H1 (cell line): ENCODE measurements around the gene SNX27. TPM values are rescaled to one million over a fixed set of nuclear protein-coding genes. Genes with fewer than 3 reads are reported as not detected.

ENCODE experiments used
- CTCF ChIA-PET: fragments of 300-600 bp; sonication (Branson Sonifier 250); formaldehyde crosslinking; loops from one replicate; lab custom pipeline; 2021; ENCODE audit not compliant: partially characterized antibody; lab: Charles Lee
- POLR2A ChIA-PET: fragments of 300-600 bp; sonication (Branson Sonifier 250); formaldehyde crosslinking; loops from one replicate; lab custom pipeline; 2021; ENCODE audit warnings: inconsistent platforms; ENCODE audit not compliant: partially characterized antibody; lab: Charles Lee
- DNase-seq, 2 experiments: peaks; one replicate each; pipeline versions ENCODE4 v3.0.0 to v3.0.0-alpha.2; 2010 to 2022; ENCODE audit warnings: low spot score in 2 of 2, low read depth in 1 of 2, mixed read lengths in 1 of 2
- FAIRE-seq: peaks from 2 replicates; lab custom pipeline; 2011; peaks lifted over from hg19 to GRCh38; lab: Jason Lieb, UNC
- H2AFZ ChIP-seq: 2 replicates; pipeline ENCODE4 v1.8.1; 2012; ENCODE audit warnings: low read length, inconsistent platforms
- H2AK5ac ChIP-seq: 2 replicates; pipeline ENCODE4 v1.6.1; 2013; ENCODE audit warnings: low read depth, low read length
- H2BK120ac ChIP-seq: replicated peaks from 2 replicates; pipeline ENCODE3; 2013; ENCODE audit warnings: low read depth, low read length, inconsistent platforms
- H2BK12ac ChIP-seq: 2 replicates; pipeline ENCODE4 v1.6.1; 2013; ENCODE audit warnings: low read depth, low read length
- H2BK15ac ChIP-seq: 2 replicates; pipeline ENCODE4 v1.6.1; 2013; ENCODE audit warnings: low read length
- H2BK20ac ChIP-seq: 2 replicates; pipeline ENCODE4 v1.6.1; 2013; ENCODE audit warnings: low read length
- H2BK5ac ChIP-seq: 2 replicates; pipeline ENCODE4 v1.6.1; 2013; ENCODE audit warnings: low read depth, low read length
- H3K14ac ChIP-seq: 2 replicates; pipeline ENCODE4 v1.6.1; 2013; ENCODE audit warnings: inconsistent platforms; ENCODE audit not compliant: insufficient read length
- H3K18ac ChIP-seq: 2 replicates; pipeline ENCODE4 v1.6.1; 2013; ENCODE audit warnings: low read length; ENCODE audit errors: extremely low read depth
- H3K23ac ChIP-seq: 2 replicates; pipeline ENCODE4 v1.6.1; 2013; ENCODE audit warnings: inconsistent platforms; ENCODE audit not compliant: insufficient read length
- H3K23me2 ChIP-seq: 2 replicates; pipeline ENCODE4 v1.6.1; 2013; ENCODE audit warnings: low read depth, low read length
- H3K27ac ChIP-seq: 2 replicates; pipeline ENCODE4 v1.6.1; 2011; ENCODE audit warnings: low read depth, low read length, inconsistent platforms
- H3K27me3 ChIP-seq, 4 experiments: replicated peaks in 1 of 4; 1 replicate in 1 of 4; 2 replicates in 3 of 4; pipeline versions ENCODE4 v1.6.1 to v1.8.1; 2011 to 2013; ENCODE audit warnings: low read length in 3 of 4, mild to moderate bottlenecking in 3 of 4, inconsistent platforms in 2 of 4, mixed read lengths in 2 of 4, moderate library complexity in 1 of 4; ENCODE audit not compliant: control insufficient read depth in 3 of 4, insufficient read depth in 3 of 4; ENCODE audit errors: extremely low read depth in 1 of 4
- H3K36me3 ChIP-seq, 4 experiments: 2 replicates each; pipeline versions ENCODE4 v1.6.1 to v1.8.1; 2011 to 2013; ENCODE audit warnings: mild to moderate bottlenecking in 4 of 4, low read length in 3 of 4, moderate library complexity in 2 of 4, control low read depth in 1 of 4, inconsistent platforms in 1 of 4; ENCODE audit not compliant: insufficient read depth in 4 of 4, control insufficient read depth in 2 of 4
- H3K4ac ChIP-seq: replicated peaks from 2 replicates; pipeline ENCODE3; 2013; ENCODE audit warnings: low read length, low read depth, mixed read lengths, inconsistent platforms; ENCODE audit not compliant: insufficient read length
- H3K4me1 ChIP-seq, 4 experiments: replicated peaks in 1 of 4; 1 replicate in 1 of 4; 2 replicates in 3 of 4; pipeline versions ENCODE4 v1.6.1 to v1.8.1; 2011 to 2013; ENCODE audit warnings: low read length in 3 of 4, inconsistent platforms in 2 of 4, mixed read lengths in 1 of 4; ENCODE audit not compliant: insufficient read depth in 4 of 4, control insufficient read depth in 3 of 4
- H3K4me2 ChIP-seq, 2 experiments: 2 replicates each; pipeline versions ENCODE4 v1.6.1 to v1.8.1; 2011 to 2013; ENCODE audit warnings: low read depth in 2 of 2, low read length in 2 of 2, control low read depth in 1 of 2, inconsistent platforms in 1 of 2, mild to moderate bottlenecking in 1 of 2; ENCODE audit not compliant: insufficient read depth in 1 of 2
- H3K4me3 ChIP-seq, 4 experiments: fragments of 200-600, 300-600 bp in 1 of 4; sonication (generic), shearing (Covaris generic), sonication (Bioruptor Twin) in 1 of 4; 2 replicates each; pipeline versions ENCODE4 v1.5.1 to v1.8.1; 2011 to 2016; ENCODE audit warnings: low read length in 4 of 4, low read depth in 3 of 4, control low read depth in 2 of 4, inconsistent platforms in 2 of 4, mild to moderate bottlenecking in 2 of 4, mixed read lengths in 1 of 4, moderate library complexity in 1 of 4; ENCODE audit not compliant: insufficient read depth in 2 of 4; ENCODE audit errors: extremely low read depth in 1 of 4
- H3K56ac ChIP-seq: replicated peaks from 2 replicates; pipeline ENCODE3; 2013; ENCODE audit warnings: low read depth, mild to moderate bottlenecking, mixed read lengths, low read length, inconsistent platforms; ENCODE audit not compliant: insufficient read length
- H3K79me1 ChIP-seq: 2 replicates; pipeline ENCODE4 v1.6.1; 2013; ENCODE audit warnings: low read depth, low read length, control low read depth
- H3K79me2 ChIP-seq, 2 experiments: 2 replicates each; pipeline versions ENCODE4 v1.6.1 to v1.8.1; 2012 to 2013; ENCODE audit warnings: low read length in 2 of 2, mild to moderate bottlenecking in 2 of 2, inconsistent platforms in 1 of 2; ENCODE audit not compliant: insufficient read depth in 2 of 2, control insufficient read depth in 1 of 2
- H3K9ac ChIP-seq, 4 experiments: replicated peaks in 1 of 4; 1 replicate in 1 of 4; 2 replicates in 3 of 4; pipeline versions ENCODE4 v1.6.1 to v1.8.1; 2011 to 2013; ENCODE audit warnings: low read depth in 3 of 4, low read length in 3 of 4, control low read depth in 2 of 4, mild to moderate bottlenecking in 2 of 4, moderate library complexity in 2 of 4, inconsistent platforms in 1 of 4; ENCODE audit errors: extremely low read depth in 1 of 4
- H3K9me3 ChIP-seq, 2 experiments: 2 replicates each; pipeline versions ENCODE4 v1.6.1 to v1.8.1; 2012 to 2013; ENCODE audit warnings: mild to moderate bottlenecking in 2 of 2, moderate library complexity in 2 of 2, control low read depth in 1 of 2, inconsistent platforms in 1 of 2, low read depth in 1 of 2, low read length in 1 of 2, mixed read lengths in 1 of 2; ENCODE audit not compliant: insufficient read depth in 2 of 2
- H4K20me1 ChIP-seq, 2 experiments: replicated peaks in 1 of 2; 2 replicates each; pipeline versions ENCODE3 to v1.8.1; 2011 to 2013; ENCODE audit warnings: inconsistent platforms in 2 of 2, low read length in 2 of 2, mild to moderate bottlenecking in 1 of 2; ENCODE audit not compliant: insufficient read depth in 2 of 2, control insufficient read depth in 1 of 2
- H4K5ac ChIP-seq: 2 replicates; pipeline ENCODE4 v1.6.1; 2013; ENCODE audit warnings: low read length, low read depth, mixed read lengths, inconsistent platforms; ENCODE audit not compliant: insufficient read length
- H4K8ac ChIP-seq: 2 replicates; pipeline ENCODE4 v1.8.0; 2013; ENCODE audit warnings: mild to moderate bottlenecking, moderate library complexity, low read length, inconsistent platforms; ENCODE audit not compliant: insufficient read depth; ENCODE audit errors: extremely low read depth
- H4K91ac ChIP-seq: replicated peaks from 2 replicates; pipeline ENCODE3; 2013; ENCODE audit warnings: low read length, mixed read lengths, inconsistent platforms; ENCODE audit not compliant: insufficient read length
- ASH2L ChIP-seq: fragments of 200-600, 300-600 bp; sonication (generic); IDR thresholded peaks from one replicate; pipeline ENCODE4 v1.7.1; 2017; ENCODE audit warnings: low read length
- CBX8 ChIP-seq: fragments of 300-800, 300-1000 bp; sonication (generic); IDR thresholded peaks from 2 replicates; pipeline ENCODE4 v1.7.1; 2016; ENCODE audit warnings: low read depth, low read length, borderline replicate concordance
- CEBPB ChIP-seq: IDR thresholded peaks from 2 replicates; pipeline ENCODE4 v1.6.1; 2012; ENCODE audit warnings: low read depth, low read length
- CREB1 ChIP-seq: IDR thresholded peaks from 2 replicates; pipeline ENCODE4 v1.6.1; 2012; ENCODE audit warnings: inconsistent platforms
- FOSL1 ChIP-seq: IDR thresholded peaks from 2 replicates; pipeline ENCODE4 v1.6.1; 2011; ENCODE audit warnings: mild to moderate bottlenecking, low read depth, low read length, moderate library complexity; ENCODE audit not compliant: insufficient read depth
- GABPA ChIP-seq: IDR thresholded peaks from 2 replicates; pipeline ENCODE4 v1.6.1; 2011; ENCODE audit warnings: mild to moderate bottlenecking, low read length, moderate library complexity, borderline replicate concordance; ENCODE audit not compliant: insufficient read depth
- KDM5A ChIP-seq: fragments of 200-600 bp; IDR thresholded peaks from 2 replicates; pipeline ENCODE4 v1.7.1; 2012; ENCODE audit warnings: mild to moderate bottlenecking, low read length, inconsistent platforms, mixed read lengths
- SIX5 ChIP-seq: IDR thresholded peaks from 2 replicates; pipeline ENCODE4 v1.6.1; 2011; ENCODE audit warnings: mild to moderate bottlenecking, low read depth, low read length
- SUZ12 ChIP-seq: fragments of 200-600 bp; sonication (generic); IDR thresholded peaks from 2 replicates; pipeline ENCODE4 v1.6.1; 2012; ENCODE audit warnings: mild to moderate bottlenecking, inconsistent platforms, low read length, moderate library complexity, mixed read lengths
- TBP ChIP-seq: IDR thresholded peaks from 2 replicates; pipeline ENCODE4 v1.6.1; 2011; ENCODE audit warnings: low read depth, low read length, improper control_type of control experiment
- TEAD4 ChIP-seq: IDR thresholded peaks from 2 replicates; pipeline ENCODE4 v1.6.1; 2012; ENCODE audit warnings: low read depth, low read length, inconsistent platforms, mixed read lengths
- WGBS, 2 experiments: shearing (Covaris generic) in 1 of 2; methylation state at CpG; one replicate each; pipeline versions ENCODE4 v1.1.6 to v1.1.7; 2013 to 2015; ENCODE audit warnings: low lambda C conversion rate in 2 of 2, mixed read lengths in 2 of 2, inconsistent platforms in 1 of 2, low coverage in 1 of 2, missing lambda C conversion rate in 1 of 2; ENCODE audit not compliant: insufficient replicate concordance in 2 of 2, insufficient coverage in 1 of 2, insufficient read length in 1 of 2; ENCODE audit errors: extremely low coverage in 1 of 2, missing lambda C conversion rate in 1 of 2; 5-methylcytosine and 5-hydroxymethylcytosine counted together
- polyA plus RNA-seq, 7 experiments: library from polyadenylated mRNA; depleted of rRNA in 3 of 7; stranded (reverse) in 5 of 7; unstranded in 2 of 7; fragments of >200 nt in 5 of 7; fragments of 200-250 nt in 2 of 7; gene quantifications; 1 replicate in 5 of 7; 2 replicates in 1 of 7; 4 replicates in 1 of 7; pipeline versions ENCODE4 v1.2.1 to v1.2.3, GENCODE V29; 2011 to 2013; ENCODE audit warnings: missing spikeins in 2 of 7, mixed read lengths in 2 of 7
- total RNA-seq: library from RNA; stranded (reverse); fragmentation: NEBNext Ultra II Directional; extraction: Animal tissue kit (Norgen Biotek cat#: 25700); gene quantifications from 2 replicates; pipeline ENCODE4 v1.2.1, GENCODE V29; 2021

SNX27 gene
- total and polyA plus RNA-seq, 2 of the 8 experiments (the other 6 are each of a cell fraction or from before 2014, with no cell fraction given): 23.4 to 65.4 TPM

GRCh38 chr1:151606857-151607256 is 5.0 kb upstream of the SNX27 start:
- H2BK15ac ChIP-seq: no peak overlapping the region
- WGBS, 2 experiments: 84% methylated on average over 3 of the region's 3 CpGs; no CpG with 5 or more reads in 1 of the 2 experiments
- H4K5ac ChIP-seq: no peak overlapping the region
- no peak overlapping the region for H3K4me3 ChIP-seq
- no peak overlapping the region for H3K4ac ChIP-seq
- H3K79me2 ChIP-seq: no peaks in the 10 kb centered on the region
- no peak overlapping the region for H2AFZ ChIP-seq
- H3K14ac ChIP-seq: no peak overlapping the region
- H3K79me1 ChIP-seq: no peaks in the 10 kb centered on the region
- no peak overlapping the region for H3K27ac ChIP-seq
- no peak overlapping the region for H3K4me2 ChIP-seq
- no peaks in the 10 kb centered on the region for H3K23me2 ChIP-seq
- no peak overlapping the region for H4K8ac ChIP-seq
- no peak overlapping the region for H2BK20ac ChIP-seq
- no peak overlapping the region for H2BK12ac ChIP-seq
- H3K56ac ChIP-seq: no peak overlapping the region
- no peak overlapping the region for H2BK120ac ChIP-seq
- DNase-seq (no peak), FAIRE-seq (no peak)
- H3K9me3 ChIP-seq: no peaks in the 10 kb centered on the region
- no peaks in the 10 kb centered on the region for H3K36me3 ChIP-seq
- no peak overlapping the region for H3K18ac ChIP-seq
- CTCF ChIA-PET: no interaction called here
- H3K4me1 ChIP-seq: peaks cover 0 to 7% (median 0%) of the 10 kb centered on the region in 4 experiments; a peak in 1 of 7 replicates
- TF ChIP-seq ASH2L (no peak), GABPA (no peak), SIX5 (no peak), CREB1 (no peak), TEAD4 (no peak), CBX8 (no peak), SUZ12 (no peak), KDM5A (no peak), TBP (no peak), CEBPB (no peak), FOSL1 (no peak)
- POLR2A ChIA-PET: no interaction called here
- no peak overlapping the region for H3K9ac ChIP-seq
- H3K27me3 ChIP-seq: no peaks in the 10 kb centered on the region
- H2AK5ac ChIP-seq: no peak overlapping the region
- H3K23ac ChIP-seq: no peak overlapping the region
- no peaks in the 10 kb centered on the region for H4K20me1 ChIP-seq
- H2BK5ac ChIP-seq: no peak overlapping the region
- no peak overlapping the region for H4K91ac ChIP-seq
